ENCODE measurements around the gene STAT3. TPM values are rescaled to one million over a fixed set of nuclear protein-coding genes. Genes with fewer than 3 reads are reported as not detected.
A peak's percentile ranks its signal among the peaks of the same experiment; 100 is the strongest.

The STAT3 gene
- total and polyA plus RNA-seq, 2 experiments from 2014 or later: 82.1 to 82.7 TPM

DNA sequence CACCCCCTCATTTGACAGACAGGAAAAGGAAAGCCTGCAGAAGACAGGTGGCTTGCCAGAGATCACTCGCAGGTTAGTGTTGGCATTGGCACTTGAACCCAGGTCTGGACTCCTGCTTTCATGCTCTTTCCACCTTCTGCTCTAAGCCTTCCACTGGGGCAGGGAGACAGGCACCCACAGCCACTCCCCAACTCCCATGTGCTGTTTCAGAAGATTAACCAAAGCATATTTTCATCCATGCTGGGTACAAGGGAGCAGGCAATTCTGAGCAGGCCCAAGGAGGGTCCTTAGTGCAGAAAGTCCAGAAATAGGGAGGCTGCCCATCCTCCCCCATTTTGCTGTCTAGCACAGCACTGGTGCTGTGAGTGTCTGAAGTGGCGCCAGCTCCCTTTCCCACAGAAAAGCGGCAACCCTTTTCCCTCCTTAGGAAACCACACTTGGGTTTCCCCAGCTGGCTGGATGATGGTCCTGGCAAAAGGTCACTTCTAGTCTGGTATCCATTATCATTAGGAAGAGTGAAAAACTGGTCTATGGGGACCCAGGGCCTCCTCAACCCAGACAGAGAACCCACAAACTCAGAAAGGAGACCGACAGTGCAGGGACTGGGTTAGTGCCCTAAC lies 36.9 kb upstream of the STAT3 start:
- Histone ChIP-seq H3K27ac (no peak overlapping the region), H3K36me3 (no peaks in the 10 kb centered on the region), H3K4me3 (no peak overlapping the region), H3K4me1 (ENCODE audit: low read depth) (peaks cover 21% of the 10 kb centered on the region), H3K9me3 (ENCODE audit: low read depth) (no peaks in the 10 kb centered on the region), H3K27me3 (peaks cover 20% of the 10 kb centered on the region)
- TF ChIP-seq, protein P1, sequence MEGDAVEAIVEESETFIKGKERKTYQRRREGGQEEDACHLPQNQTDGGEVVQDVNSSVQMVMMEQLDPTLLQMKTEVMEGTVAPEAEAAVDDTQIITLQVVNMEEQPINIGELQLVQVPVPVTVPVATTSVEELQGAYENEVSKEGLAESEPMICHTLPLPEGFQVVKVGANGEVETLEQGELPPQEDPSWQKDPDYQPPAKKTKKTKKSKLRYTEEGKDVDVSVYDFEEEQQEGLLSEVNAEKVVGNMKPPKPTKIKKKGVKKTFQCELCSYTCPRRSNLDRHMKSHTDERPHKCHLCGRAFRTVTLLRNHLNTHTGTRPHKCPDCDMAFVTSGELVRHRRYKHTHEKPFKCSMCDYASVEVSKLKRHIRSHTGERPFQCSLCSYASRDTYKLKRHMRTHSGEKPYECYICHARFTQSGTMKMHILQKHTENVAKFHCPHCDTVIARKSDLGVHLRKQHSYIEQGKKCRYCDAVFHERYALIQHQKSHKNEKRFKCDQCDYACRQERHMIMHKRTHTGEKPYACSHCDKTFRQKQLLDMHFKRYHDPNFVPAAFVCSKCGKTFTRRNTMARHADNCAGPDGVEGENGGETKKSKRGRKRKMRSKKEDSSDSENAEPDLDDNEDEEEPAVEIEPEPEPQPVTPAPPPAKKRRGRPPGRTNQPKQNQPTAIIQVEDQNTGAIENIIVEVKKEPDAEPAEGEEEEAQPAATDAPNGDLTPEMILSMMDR (IDR thresholded peaks at IDR 0.05; ENCODE audit: low read depth, low read length): no peak
- peak in 1 of 2 donors; percentile 37 for DNase-seq (ENCODE audit: low read depth in 1 of 2, low spot score in 1 of 2)

DNA sequence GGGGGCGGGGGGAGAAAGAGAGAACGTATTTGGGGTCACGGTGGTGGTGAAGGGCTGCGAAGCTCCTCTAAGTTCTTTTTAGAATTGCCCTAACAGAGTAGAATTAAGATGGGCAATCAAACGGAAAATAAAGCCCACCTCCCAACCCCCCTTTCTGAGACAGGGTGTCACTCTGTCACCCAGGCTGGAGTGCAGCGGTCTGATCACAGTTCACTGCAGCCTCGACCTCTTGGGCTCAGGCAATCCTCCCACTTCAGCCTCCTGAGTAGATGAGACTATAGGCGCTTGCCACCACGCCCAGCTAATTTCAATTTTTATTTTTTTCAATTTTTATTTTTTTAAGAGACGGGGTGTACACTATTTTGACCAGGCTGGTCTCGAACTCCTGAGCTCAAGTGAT lies 35.5 kb upstream of the STAT3 start:
- Histone ChIP-seq H3K36me3 (no peaks in the 10 kb centered on the region), H3K4me3 (peak overlapping the region; percentile 52), H3K27ac (peak overlapping the region; percentile 40), H3K9me3 (ENCODE audit: low read depth) (no peaks in the 10 kb centered on the region), H3K4me1 (ENCODE audit: low read depth) (peaks cover 25% of the 10 kb centered on the region), H3K27me3 (peaks cover 20% of the 10 kb centered on the region)
- TF ChIP-seq, protein P1 (IDR thresholded peaks at IDR 0.05; ENCODE audit: low read depth, low read length): no peak
- DNase-seq (ENCODE audit: low read depth in 1 of 2, low spot score in 1 of 2): no peak

DNA sequence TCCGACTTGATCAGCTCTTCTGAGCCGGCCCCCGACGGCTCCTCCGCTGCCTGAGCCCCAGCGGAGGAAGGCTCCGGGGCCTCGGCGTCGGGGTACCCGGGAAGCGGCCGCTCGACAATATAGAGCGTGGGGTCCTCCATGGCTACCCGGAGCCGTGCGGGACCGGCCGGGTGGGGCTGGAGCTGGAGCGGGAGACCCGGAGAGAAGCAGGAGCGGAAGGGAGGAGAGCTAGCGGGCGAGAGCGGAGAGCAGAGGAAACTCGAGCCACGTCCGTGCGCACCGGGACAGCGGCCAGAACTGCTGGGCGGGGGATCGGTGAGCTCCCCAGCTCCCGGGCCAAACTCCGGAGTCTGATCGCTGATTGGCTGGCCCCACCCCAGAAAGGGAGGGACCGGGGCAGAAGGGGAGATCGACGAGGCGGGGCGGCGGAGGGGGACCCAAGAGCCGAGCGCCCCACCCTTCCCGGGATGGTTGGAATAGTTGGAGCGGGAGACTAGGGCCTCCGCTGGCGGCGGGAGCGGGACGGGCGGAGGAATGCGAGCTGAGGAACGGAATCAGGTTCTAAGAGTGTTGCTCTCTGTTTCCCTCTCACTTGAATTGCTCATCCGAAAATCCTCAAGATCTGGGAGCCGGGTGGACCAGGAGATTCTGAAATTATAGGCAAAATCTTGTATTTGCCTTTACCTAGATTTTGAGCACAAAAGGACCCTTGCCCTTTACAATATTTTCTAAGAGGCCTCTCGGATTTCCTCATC lies 34.9 kb upstream of the STAT3 start, which contains the start of gene CAVIN1:
Gene CAVIN1, minus strand, starts transcription at position 299 of the 755 bp plus-strand sequence. Its CDS starts 159 bp downstream, at position 140.
- Histone ChIP-seq H3K4me3 (peak within 1 kb of the TSS; percentile 52), H3K9me3 (ENCODE audit: low read depth) (no peaks in the 10 kb centered on the region), H3K27me3 (peaks cover 20% of the 10 kb centered on the region), H3K27ac (peak within 1 kb of the TSS; percentile 40), H3K36me3 (no peaks in the 10 kb centered on the region), H3K4me1 (ENCODE audit: low read depth) (peaks cover 25% of the 10 kb centered on the region)
- DNase-seq (ENCODE audit: low read depth in 1 of 2, low spot score in 1 of 2): peak; percentile 94 to 99
- TF ChIP-seq, protein P1 (IDR thresholded peaks at IDR 0.05; ENCODE audit: low read depth, low read length): no peak

DNA sequence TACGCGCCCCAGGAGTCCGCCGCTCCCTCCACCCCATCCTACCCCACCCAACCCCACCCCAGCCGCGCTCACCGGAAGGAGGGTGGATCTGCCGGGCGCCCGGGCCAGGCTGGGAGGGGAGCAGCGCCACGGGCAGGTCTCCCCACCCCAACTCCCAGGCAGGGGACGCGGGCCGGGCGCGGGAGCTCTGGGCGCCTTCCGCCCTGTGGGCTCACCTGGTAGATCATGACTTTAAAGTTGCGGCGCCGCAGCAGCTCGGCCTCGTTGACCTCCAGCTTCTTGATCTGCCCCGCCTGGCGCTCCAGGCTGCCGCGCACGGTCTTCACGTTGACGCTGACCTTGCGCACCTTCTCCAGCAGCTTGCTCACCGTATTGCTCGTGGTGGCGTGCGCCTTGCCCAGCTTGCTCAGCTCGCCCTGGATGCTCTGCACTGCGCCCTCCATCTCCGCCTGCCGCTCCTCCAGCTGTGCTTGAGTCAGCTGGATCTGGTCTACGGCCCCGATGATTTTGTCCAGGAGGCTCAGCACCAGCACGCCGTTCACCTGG lies 34.2 kb upstream of the STAT3 start:
- Histone ChIP-seq H3K27me3 (peaks cover 20% of the 10 kb centered on the region), H3K4me3 (peak overlapping the region; percentile 52), H3K4me1 (ENCODE audit: low read depth) (peaks cover 25% of the 10 kb centered on the region), H3K36me3 (no peaks in the 10 kb centered on the region), H3K9me3 (ENCODE audit: low read depth) (no peaks in the 10 kb centered on the region), H3K27ac (peak overlapping the region; percentile 36)
- DNase-seq (ENCODE audit: low read depth in 1 of 2, low spot score in 1 of 2): peak; percentile 35 to 48
- TF ChIP-seq, protein P1 (IDR thresholded peaks at IDR 0.05; ENCODE audit: low read depth, low read length): no peak

DNA sequence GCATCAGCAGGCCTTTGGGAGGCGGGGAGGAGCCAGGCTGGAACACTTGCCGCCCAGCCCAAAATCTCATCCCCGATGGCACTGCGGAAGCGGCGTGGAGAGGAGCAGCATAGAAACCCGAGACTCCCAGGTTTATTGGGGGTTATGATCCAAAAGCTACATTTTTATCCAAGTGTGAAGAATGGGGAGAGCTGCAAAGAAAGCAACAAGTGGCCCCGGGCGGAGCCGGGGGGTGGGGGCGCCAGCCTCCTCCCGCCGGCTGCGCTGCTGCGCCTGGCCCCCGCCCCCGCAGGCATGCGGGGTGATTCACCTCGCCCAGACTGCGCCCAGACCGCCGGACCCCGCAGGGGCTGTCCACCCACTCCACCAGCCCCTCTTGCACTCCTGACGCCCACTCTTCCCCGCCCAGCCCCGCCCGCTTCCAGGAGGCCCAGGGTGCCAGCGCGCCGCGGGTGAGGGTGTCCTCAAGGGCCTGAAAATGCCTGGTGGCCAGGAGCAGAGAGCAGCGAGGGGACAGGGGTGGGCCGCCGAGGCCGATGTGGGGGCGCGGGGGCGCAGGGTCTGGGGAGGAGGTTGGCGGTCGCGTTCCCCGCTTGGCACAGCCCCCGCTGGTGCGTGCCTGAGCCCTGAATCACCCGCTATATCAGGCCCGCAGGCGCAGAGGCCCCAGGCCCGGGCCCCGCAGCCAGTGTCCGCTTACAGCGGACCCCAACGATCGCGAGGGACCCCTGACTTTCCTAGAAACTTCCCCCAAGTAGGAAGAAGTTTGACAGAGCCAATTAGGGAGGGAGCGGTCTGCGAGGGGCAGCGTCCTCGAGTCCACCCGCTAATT lies 33.5 kb upstream of the STAT3 start:
- no peaks in the 10 kb centered on the region for H3K9me3 ChIP-seq (ENCODE audit: low read depth)
- peak; percentile 36 to 68 for DNase-seq (ENCODE audit: low read depth in 1 of 2, low spot score in 1 of 2)
- peak overlapping the region; percentile 52 for H3K4me3 ChIP-seq
- H3K4me1 ChIP-seq (ENCODE audit: low read depth): peaks cover 25% of the 10 kb centered on the region
- H3K27me3 ChIP-seq: peaks cover 20% of the 10 kb centered on the region
- TF ChIP-seq, protein P1 (IDR thresholded peaks at IDR 0.05; ENCODE audit: low read depth, low read length): no peak
- no peak overlapping the region for H3K27ac ChIP-seq
- no peaks in the 10 kb centered on the region for H3K36me3 ChIP-seq
